C4-2B (cell line): ENCODE results near the gene OSGEP.

Experiments
- H3K27ac ChIP-seq: fragments of 450-650 bp; 2 replicates; pipeline ENCODE4 v1.5.1; 2017
- CTCF ChIP-seq: fragments of 450-650 bp; conservative IDR thresholded peaks from 2 replicates; pipeline ENCODE4 v1.5.1; 2017; ENCODE audit warnings: mild to moderate bottlenecking
- ZFX ChIP-seq: fragments of 450-650 bp; IDR thresholded peaks from 2 replicates; pipeline ENCODE4 v1.6.1; 2017

The OSGEP gene

GRCh38 chr14:20470603-20470901 is 15.9 kb upstream of the OSGEP start:
- no peak for TF ChIP-seq CTCF
- no peak for TF ChIP-seq ZFX
- peak overlapping the region; percentile 89 for H3K27ac ChIP-seq

- TF ChIP-seq CTCF (no peak), ZFX (no peak)
- H3K27ac ChIP-seq: peak overlapping the region; percentile 89
Measured at GRCh38 chr14:20469890-20470602, 15.4 kb upstream of the OSGEP start.

- peak; percentile 30; the same call in 1 of the 2 replicates for TF ChIP-seq ZFX
- TF ChIP-seq CTCF: no peak
- H3K27ac ChIP-seq: peak within 1 kb of the TSS; percentile 89
Measured at GRCh38 chr14:20469242-20469889, 14.8 kb upstream of the OSGEP start, which contains the start of gene PNP. Gene PNP, plus strand, starts transcription at chr14:20469406. Its CDS starts 119 bp downstream, at chr14:20469525.

GRCh38 chr14:20468764-20469241 is 14.2 kb upstream of the OSGEP start:
- TF ChIP-seq ZFX (no peak), CTCF (no peak)
- H3K27ac ChIP-seq: peak overlapping the region; percentile 89

GRCh38 chr14:20461225-20462141 is 6.9 kb upstream of the OSGEP start, which contains the start of gene PIP4P1:
Gene PIP4P1, minus strand, starts transcription at chr14:20461434. Its CDS starts 109 bp downstream, at chr14:20461325.
- peak within 1 kb of the TSS; percentile 87 for H3K27ac ChIP-seq
- TF ChIP-seq CTCF (no peak), ZFX (peak; percentile 24; the same call in 1 of the 2 replicates)

- TF ChIP-seq ZFX: no peak
- TF ChIP-seq CTCF: no peak
- H3K27ac ChIP-seq: peak overlapping the region; percentile 87
Measured at GRCh38 chr14:20460458-20461224, 6.0 kb upstream of the OSGEP start.
